H9 (cell line): ENCODE data around the gene LAMP1. TPM values are rescaled to one million over a fixed set of nuclear protein-coding genes. Genes with fewer than 3 reads are reported as not detected.

Source experiments
- DNase-seq: peaks from one replicate; pipeline ENCODE4 v3.0.0-alpha.2; 2017
- H2AFZ ChIP-seq: one replicate; pipeline ENCODE4 v1.6.1; 2013; ENCODE audit warnings: mild to moderate bottlenecking, low read length, control low read depth, moderate library complexity
- H2AK5ac ChIP-seq: 2 replicates; pipeline ENCODE4 v1.6.1; 2013; ENCODE audit warnings: low read length, control low read depth, mixed read lengths; ENCODE audit not compliant: insufficient read length
- H2BK120ac ChIP-seq: one replicate; pipeline ENCODE4 v1.6.1; 2013; ENCODE audit warnings: low read depth, mild to moderate bottlenecking, low read length, control low read depth, inconsistent platforms; ENCODE audit not compliant: poor library complexity, severe bottlenecking
- H2BK12ac ChIP-seq: 2 replicates; pipeline ENCODE4 v1.6.1; 2013; ENCODE audit warnings: low read length, control low read depth, mixed read lengths, low read depth; ENCODE audit not compliant: insufficient read length
- H2BK15ac ChIP-seq: 2 replicates; pipeline ENCODE4 v1.6.1; 2013; ENCODE audit warnings: low read depth, low read length, control low read depth
- H2BK20ac ChIP-seq: one replicate; pipeline ENCODE4 v1.6.1; 2013; ENCODE audit warnings: low read depth, mild to moderate bottlenecking, low read length, control low read depth, inconsistent platforms; ENCODE audit not compliant: poor library complexity, severe bottlenecking
- H2BK5ac ChIP-seq: 2 replicates; pipeline ENCODE4 v1.6.1; 2013; ENCODE audit warnings: low read length, control low read depth, mixed read lengths; ENCODE audit not compliant: insufficient read length
- H3K14ac ChIP-seq: 2 replicates; pipeline ENCODE4 v1.6.1; 2013; ENCODE audit warnings: low read length, control low read depth; ENCODE audit not compliant: insufficient read depth
- H3K18ac ChIP-seq: 2 replicates; pipeline ENCODE4 v1.6.1; 2013; ENCODE audit warnings: low read depth, mild to moderate bottlenecking, mixed read lengths, low read length, control low read depth; ENCODE audit not compliant: insufficient read length
- H3K23ac ChIP-seq: 2 replicates; pipeline ENCODE4 v1.6.1; 2013; ENCODE audit warnings: low read length, control low read depth, mixed read lengths, low read depth; ENCODE audit not compliant: insufficient read length
- H3K23me2 ChIP-seq: 2 replicates; pipeline ENCODE4 v1.6.1; 2013; ENCODE audit warnings: low read depth, mild to moderate bottlenecking, mixed read lengths, low read length, control low read depth; ENCODE audit not compliant: insufficient read length, poor library complexity, severe bottlenecking
- H3K27ac ChIP-seq: 2 replicates; pipeline ENCODE4 v1.5.1; 2013; ENCODE audit warnings: low read length, control low read depth, mixed read lengths, low read depth; ENCODE audit not compliant: insufficient read length
- H3K27me3 ChIP-seq: 2 replicates; pipeline ENCODE4 v1.6.1; 2013; ENCODE audit warnings: low read length, control low read depth, inconsistent platforms; ENCODE audit not compliant: insufficient read depth
- H3K4ac ChIP-seq: 2 replicates; pipeline ENCODE4 v1.6.1; 2013; ENCODE audit warnings: low read depth, mild to moderate bottlenecking, control low read depth, inconsistent platforms, low read length, moderate library complexity
- H3K4me1 ChIP-seq: 2 replicates; pipeline ENCODE4 v1.6.1; 2013; ENCODE audit warnings: low read length, control low read depth, inconsistent platforms; ENCODE audit not compliant: insufficient read depth
- H3K4me2 ChIP-seq: 2 replicates; pipeline ENCODE4 v1.6.1; 2013; ENCODE audit warnings: low read length, control low read depth, mixed read lengths; ENCODE audit not compliant: insufficient read length, insufficient read depth
- H3K56ac ChIP-seq: 2 replicates; pipeline ENCODE4 v1.6.1; 2013; ENCODE audit warnings: low read depth, mild to moderate bottlenecking, mixed read lengths, low read length, control low read depth; ENCODE audit not compliant: insufficient read length
- H3K79me1 ChIP-seq: 2 replicates; pipeline ENCODE4 v1.6.1; 2013; ENCODE audit warnings: low read depth, mild to moderate bottlenecking, moderate library complexity, low read length, control low read depth, inconsistent platforms; ENCODE audit not compliant: insufficient read depth, poor library complexity, severe bottlenecking
- H3K79me2 ChIP-seq: 2 replicates; pipeline ENCODE4 v1.6.1; 2013; ENCODE audit warnings: low read length, control low read depth, inconsistent platforms; ENCODE audit not compliant: insufficient read depth
- H3K9ac ChIP-seq: 2 replicates; pipeline ENCODE4 v1.6.1; 2013; ENCODE audit warnings: low read length, control low read depth, mixed read lengths; ENCODE audit not compliant: insufficient read length; ENCODE audit errors: extremely low read depth
- H3K9me3 ChIP-seq: one replicate; pipeline ENCODE4 v1.6.1; 2013; ENCODE audit warnings: low read depth, low read length, inconsistent platforms; ENCODE audit not compliant: control insufficient read depth
- H3T11ph ChIP-seq: one replicate; pipeline ENCODE4 v1.6.1; 2013; ENCODE audit warnings: mild to moderate bottlenecking, low read length, control low read depth, inconsistent platforms
- H4K20me1 ChIP-seq: one replicate; pipeline ENCODE4 v1.6.1; 2013; ENCODE audit not compliant: control insufficient read depth, insufficient read length, insufficient read depth
- H4K5ac ChIP-seq: 2 replicates; pipeline ENCODE4 v1.6.1; 2013; ENCODE audit warnings: low read depth, mild to moderate bottlenecking, mixed read lengths, low read length, control low read depth; ENCODE audit not compliant: insufficient read length
- H4K8ac ChIP-seq: replicated peaks from 2 replicates; pipeline ENCODE4 v1.6.1; 2013; ENCODE audit warnings: low read length, control low read depth, mixed read lengths, low read depth; ENCODE audit not compliant: insufficient read length
- H4K91ac ChIP-seq: 2 replicates; pipeline ENCODE4 v1.6.1; 2013; ENCODE audit warnings: low read depth, mild to moderate bottlenecking, moderate library complexity, mixed read lengths, low read length, control low read depth; ENCODE audit not compliant: insufficient read length
- H3K27ac Mint-ChIP-seq, 3 experiments: 2 replicates in 2 of 3; 3 replicates in 1 of 3; pipeline ENCODE4 v1.8.0; 2020 to 2021; ENCODE audit warnings: mixed read lengths in 3 of 3, mild to moderate bottlenecking in 1 of 3, moderate library complexity in 1 of 3
- H3K27me3 Mint-ChIP-seq: 2 replicates; pipeline ENCODE4 v1.8.0; 2021; ENCODE audit warnings: low read depth, mild to moderate bottlenecking, moderate library complexity, mixed read lengths
- H3K36me3 Mint-ChIP-seq, 3 experiments: 2 replicates in 2 of 3; 3 replicates in 1 of 3; pipeline ENCODE4 v1.8.0; 2020 to 2021; ENCODE audit warnings: low read depth in 3 of 3, mixed read lengths in 3 of 3; ENCODE audit not compliant: insufficient read depth in 1 of 3
- H3K4me1 Mint-ChIP-seq, 2 experiments: 2 replicates each; pipeline ENCODE4 v1.8.0; 2020; ENCODE audit warnings: mixed read lengths in 2 of 2
- H3K4me3 Mint-ChIP-seq, 2 experiments: 2 replicates in 1 of 2; 3 replicates in 1 of 2; pipeline ENCODE4 v1.8.0; 2020 to 2021; ENCODE audit warnings: mild to moderate bottlenecking in 2 of 2, mixed read lengths in 2 of 2, moderate library complexity in 1 of 2
- H3K9me3 Mint-ChIP-seq, 2 experiments: 2 replicates in 1 of 2; 3 replicates in 1 of 2; pipeline ENCODE4 v1.8.0; 2020; ENCODE audit warnings: mild to moderate bottlenecking in 2 of 2, mixed read lengths in 2 of 2, moderate library complexity in 1 of 2
- CTCF ChIP-seq: fragments of 200-600 bp; sonication (generic); conservative IDR thresholded peaks from 3 replicates; pipeline ENCODE4 v1.8.0; 2021; ENCODE audit warnings: antibody characterized with exemption, mild to moderate bottlenecking
- WGBS: extraction: QIAGEN DNeasy Blood & Tissue Kit; methylation state at CpG from one replicate; pipeline ENCODE4 v1.1.7; 2013; ENCODE audit warnings: missing lambda C conversion rate, low lambda C conversion rate, mixed read lengths; ENCODE audit not compliant: insufficient read length; ENCODE audit errors: extremely low coverage; 5-methylcytosine and 5-hydroxymethylcytosine counted together
- total RNA-seq: library from RNA; stranded (reverse); gene quantifications from 2 replicates; pipeline ENCODE4 v1.2.1, GENCODE V29; 2021

Gene LAMP1
- total RNA-seq, 1 experiment from 2014 or later = 131 TPM

- H2BK15ac ChIP-seq = no peak overlapping the region
- H3K23me2 ChIP-seq = no peaks in the 10 kb centered on the region
- no peak overlapping the region for H3K23ac ChIP-seq
- H2BK20ac ChIP-seq = no peak overlapping the region
- no peak overlapping the region for H3K4me3 Mint-ChIP-seq
- no peak overlapping the region for H2AFZ ChIP-seq
- no peak overlapping the region for H2BK12ac ChIP-seq
- H3K79me1 ChIP-seq = no peaks in the 10 kb centered on the region
- no peaks in the 10 kb centered on the region for H3K79me2 ChIP-seq
- no peak overlapping the region for H2AK5ac ChIP-seq
- H3K36me3 Mint-ChIP-seq = peaks cover 32 to 67% (median 57%) of the 10 kb centered on the region in 3 experiments; a peak in 6 of 7 replicates
- no peak overlapping the region for H2BK120ac ChIP-seq
- H3K4ac ChIP-seq = no peak overlapping the region
- peaks cover 1% of the 10 kb centered on the region; the same call in 1 of the 2 replicates for H3K27me3 Mint-ChIP-seq
- H3T11ph ChIP-seq = no peak overlapping the region
- H3K9me3 ChIP-seq = no peaks in the 10 kb centered on the region
- no CpG with 5 or more reads among the region's 14 CpGs for WGBS
- no peaks in the 10 kb centered on the region for H3K9me3 Mint-ChIP-seq
- H3K4me1 Mint-ChIP-seq = peaks cover 0 to 2% of the 10 kb centered on the region in 2 experiments; a peak in 1 of 4 replicates
- H3K27ac ChIP-seq = no peak overlapping the region
- H3K27ac Mint-ChIP-seq = no peak overlapping the region
- H4K91ac ChIP-seq = no peak overlapping the region
- no peak overlapping the region for H3K9ac ChIP-seq
- H3K27me3 ChIP-seq = no peaks in the 10 kb centered on the region
- H4K8ac ChIP-seq = no peak overlapping the region
- H4K5ac ChIP-seq = no peak overlapping the region
- H3K4me2 ChIP-seq = no peak overlapping the region
- no peak overlapping the region for H3K14ac ChIP-seq
- peaks cover 3% of the 10 kb centered on the region for H4K20me1 ChIP-seq
- no peak for DNase-seq
- no peaks in the 10 kb centered on the region for H3K4me1 ChIP-seq
- H3K56ac ChIP-seq = no peak overlapping the region
- TF ChIP-seq CTCF = no peak
- H3K18ac ChIP-seq = no peak overlapping the region
- no peak overlapping the region for H2BK5ac ChIP-seq
Observed at GRCh38 chr13:113319371-113319770, 22.3 kb downstream of the LAMP1 start.
